K562 (cell line): Measurements from ENCODE around the gene ZNF516. TPM values are rescaled to one million over a fixed set of nuclear protein-coding genes. Genes with fewer than 3 reads are reported as not detected.
A peak's percentile ranks its signal among the peaks of the same experiment; 100 is the strongest.

Experiments used
- ATAC-seq: fragments of 200-7000 bp; cut with Tn5 transposase; 3 replicates; pipeline ENCODE4 v1.9.1; 2020; ENCODE audit warnings: moderate library complexity
- BruUV-seq: library from RNA; stranded (reverse); fragments of 400-500 nt; replicated peaks from 2 replicates; lab custom pipeline; 2021; lab: Mats Ljungman, UMichigan
- CTCF ChIA-PET: fragments of 300-600 bp; formaldehyde crosslinking; extraction: SDS; loops from one replicate; lab custom pipeline; 2021; ENCODE audit warnings: low intra/inter-chr PET ratio; lab: Yijun Ruan, JAX
- POLR2A ChIA-PET: fragments of 300-600, 350-650 bp; sonication (Branson Sonifier 250); formaldehyde crosslinking; extraction: SDS; loops from one replicate; lab custom pipeline; 2021; ENCODE audit warnings: antibody characterized with exemption, inconsistent platforms; lab: Yijun Ruan, JAX
- DNase-seq, 4 experiments: peaks; one replicate each; pipeline versions ENCODE4 v3.0.0 to v3.0.0-alpha.2; 2011 to 2018; ENCODE audit warnings: low spot score in 3 of 4, mixed read lengths in 3 of 4; ENCODE audit errors: extremely low read depth in 1 of 4
- FAIRE-seq: peaks from 2 replicates; lab custom pipeline; 2011; peaks lifted over from hg19 to GRCh38; lab: Jason Lieb, UNC
- H2AFZ ChIP-seq: 2 replicates; pipeline ENCODE4 v1.6.0; 2011; ENCODE audit warnings: low read depth, low read length, control low read depth, inconsistent platforms
- H3K27ac ChIP-seq: fragments of 200-600 bp; 3 replicates; pipeline ENCODE4 v1.8.0; 2011; ENCODE audit warnings: low read depth, mild to moderate bottlenecking, control low read depth, inconsistent platforms, low read length, moderate library complexity, mixed read lengths; ENCODE audit errors: extremely low read depth
- H3K27me3 ChIP-seq, 2 experiments: fragments of 300-600 bp in 1 of 2; 2 replicates in 1 of 2; 3 replicates in 1 of 2; pipeline versions ENCODE4 v1.6.0 to v1.8.0; 2011; ENCODE audit warnings: inconsistent platforms in 2 of 2, low read length in 2 of 2, mild to moderate bottlenecking in 1 of 2, mixed read lengths in 1 of 2, moderate library complexity in 1 of 2; ENCODE audit not compliant: control insufficient read depth in 2 of 2, insufficient read depth in 2 of 2
- H3K36me3 ChIP-seq: fragments of 300-600 bp; 3 replicates; pipeline ENCODE4 v1.8.0; 2011; ENCODE audit warnings: mild to moderate bottlenecking, low read length, inconsistent platforms; ENCODE audit not compliant: control insufficient read depth, insufficient read depth
- H3K4me1 ChIP-seq, 2 experiments: fragments of 200-600 bp in 1 of 2; replicated peaks in 1 of 2; 2 replicates in 1 of 2; 3 replicates in 1 of 2; pipeline versions ENCODE4 v1.5.1 to v1.8.0; 2011; ENCODE audit warnings: inconsistent platforms in 2 of 2, low read length in 2 of 2, mild to moderate bottlenecking in 1 of 2, mixed read lengths in 1 of 2, moderate library complexity in 1 of 2; ENCODE audit not compliant: control insufficient read depth in 2 of 2, insufficient read depth in 2 of 2
- H3K4me2 ChIP-seq: 2 replicates; pipeline ENCODE4 v1.6.1; 2011; ENCODE audit warnings: low read length, control low read depth, inconsistent platforms, mixed read lengths; ENCODE audit not compliant: insufficient read depth
- H3K4me3 ChIP-seq: fragments of 200-600 bp; sonication (generic), shearing (Covaris generic); 2 replicates; pipeline ENCODE4 v1.5.1; 2016; ENCODE audit warnings: control low read depth, inconsistent platforms
- H3K79me2 ChIP-seq: fragments of 200-600 bp; 3 replicates; pipeline ENCODE4 v1.8.0; 2011; ENCODE audit warnings: low read length, inconsistent platforms; ENCODE audit not compliant: control insufficient read depth, insufficient read depth
- H3K9ac ChIP-seq, 2 experiments: 2 replicates each; pipeline versions ENCODE4 v1.6.0 to v1.6.1; 2011; ENCODE audit warnings: low read depth in 2 of 2, low read length in 2 of 2, control low read depth in 1 of 2, inconsistent platforms in 1 of 2, mild to moderate bottlenecking in 1 of 2, mixed read lengths in 1 of 2; ENCODE audit not compliant: insufficient read depth in 1 of 2
- H3K9me1 ChIP-seq: one replicate; pipeline ENCODE4 v1.6.0; 2011; ENCODE audit warnings: inconsistent platforms, mild to moderate bottlenecking, low read length, moderate library complexity; ENCODE audit not compliant: control insufficient read depth, insufficient read depth
- H3K9me3 ChIP-seq: replicated peaks from 2 replicates; pipeline ENCODE4 v1.5.1; 2011; ENCODE audit warnings: low read depth, low read length, inconsistent platforms; ENCODE audit not compliant: control insufficient read depth, insufficient read depth
- H4K20me1 ChIP-seq: replicated peaks from 2 replicates; pipeline ENCODE4 v1.6.1; 2011; ENCODE audit warnings: low read length, inconsistent platforms, mixed read lengths; ENCODE audit not compliant: control insufficient read depth, insufficient read depth
- ATF1 ChIP-seq, 2 experiments: fragments of 450-650 bp in 1 of 2; IDR thresholded peaks; 2 replicates each; pipeline ENCODE4 v1.6.1; 2016; ENCODE audit warnings: missing compliant biosample characterization in 1 of 2, missing genetic modification characterization in 1 of 2
- CHCHD3 ChIP-seq: fragments of 250-450 bp; sonication (Bioruptor Pico); IDR thresholded peaks from 2 replicates; pipeline ENCODE4 v2.1.2; 2022; ENCODE audit warnings: mild to moderate bottlenecking
- DACH1 ChIP-seq: fragments of 450-650 bp; IDR thresholded peaks from 2 replicates; pipeline ENCODE4 v1.6.1; 2018; ENCODE audit not compliant: partially characterized antibody
- DPF2 ChIP-seq: fragments of 450-650 bp; IDR thresholded peaks from 2 replicates; pipeline ENCODE4 v1.6.1; 2016
- GTF2E2 ChIP-seq: fragments of 200-800 bp; sonication (Bioruptor generic); IDR thresholded peaks from 2 replicates; pipeline ENCODE4 v1.6.1; 2016; ENCODE audit warnings: missing genetic modification characterization, missing compliant biosample characterization
- ZC3H8 ChIP-seq: fragments of 450-650 bp; IDR thresholded peaks from 2 replicates; pipeline ENCODE4 v1.6.1; 2017
- ZNF197 ChIP-seq: fragments of 200-800 bp; sonication (Bioruptor generic); IDR thresholded peaks from 2 replicates; pipeline ENCODE4 v1.6.1; 2016; ENCODE audit warnings: low read depth, missing genetic modification characterization, missing compliant biosample characterization
- WGBS: fragments of 100-300 bp; shearing (Covaris generic); methylation state at CpG from one replicate; pipeline ENCODE4 v1.1.6; 2016; ENCODE audit warnings: low coverage, mixed read lengths; ENCODE audit not compliant: insufficient coverage; ENCODE audit errors: missing lambda C conversion rate; 5-methylcytosine and 5-hydroxymethylcytosine counted together
- in situ Hi-C: fragments of 300-500 bp; cut with MboI; formaldehyde crosslinking; loops from 4 replicates; pipeline ENCODE4 v1.15.0; 2018; ENCODE audit warnings: inconsistent platforms, mixed read lengths
- intact Hi-C: fragments of 100-400 bp; cut with micrococcal nuclease; formaldehyde crosslinking; loops from 2 replicates; pipeline ENCODE4 v1.14.2; 2022
- polyA plus RNA-seq, 8 experiments: library from polyadenylated mRNA; depleted of rRNA in 4 of 8; stranded (reverse) in 5 of 8; unstranded in 3 of 8; fragments of >200 nt; fragmentation: Nextera tagmentation in 2 of 8; fragmentation: Illumina TruSeq in 1 of 8; extraction: Ambion mirVana in 2 of 8; extraction: Trizol in 1 of 8; gene quantifications; 2 replicates each; pipeline versions ENCODE4 v1.2.1 to v1.2.3, GENCODE V29; 2011 to 2014; ENCODE audit warnings: inconsistent platforms in 1 of 8, missing spikeins in 1 of 8
- total RNA-seq, 7 experiments: library from RNA; depleted of rRNA in 6 of 7; stranded (reverse); fragments of >200 nt in 6 of 7; fragmentation: Illumina TruSeq in 2 of 7; extraction: Trizol in 2 of 7; gene quantifications; 2 replicates each; pipeline versions ENCODE4 v1.2.1 to v1.2.3, GENCODE V29; 2011 to 2021; ENCODE audit warnings: low replicate concordance in 1 of 7

Gene ZNF516
- total and polyA plus RNA-seq, 9 of the 15 experiments (the other 6 are each of a cell fraction or from before 2014, with no cell fraction given): 0.04 to 0.20 (median 0.08) TPM; not detected in 3

DNA sequence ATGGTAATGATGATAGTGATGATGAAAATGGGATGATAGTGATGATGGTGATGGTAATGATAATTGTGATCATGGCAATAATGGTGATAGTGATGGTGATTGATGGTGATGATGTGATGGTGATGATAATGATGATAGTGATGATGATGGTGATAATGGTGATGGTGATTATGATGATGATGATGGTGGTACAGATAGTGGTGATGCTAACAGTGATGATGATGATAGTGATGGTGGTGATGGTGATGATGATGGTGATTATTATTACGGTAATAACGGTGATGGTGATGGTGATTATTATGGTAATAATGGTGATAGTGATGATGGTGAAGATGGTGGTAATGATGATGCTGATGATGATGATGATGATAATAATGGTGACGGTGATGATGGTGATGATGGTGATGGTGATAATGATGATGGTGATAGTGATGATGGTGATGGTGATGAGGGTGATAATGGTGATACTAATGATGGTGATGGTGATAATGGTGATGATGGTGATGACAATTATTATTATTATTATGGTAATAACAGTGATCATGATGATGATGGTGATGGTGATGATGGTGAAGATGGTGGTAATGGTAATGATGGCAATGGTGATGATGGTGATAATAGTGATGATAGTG, 151.0 kb downstream of the ZNF516 start:
- intact Hi-C loops (loop anchor here (10.0 kb wide), 1 partner anchor 459 kb away; no protein-coding TSS in a partner anchor), in situ Hi-C loops (no loop called here)
- Histone ChIP-seq H4K20me1 (no peaks in the 10 kb centered on the region), H2AFZ (no peak overlapping the region), H3K27me3 (peaks cover 0 to 12% of the 10 kb centered on the region in 2 experiments; a peak in 2 of 5 replicates), H3K9me1 (no peaks in the 10 kb centered on the region), H3K4me2 (no peak overlapping the region), H3K27ac (no peak overlapping the region), H3K9me3 (no peaks in the 10 kb centered on the region), H3K4me3 (no peak overlapping the region)
- POLR2A ChIA-PET: no interaction called here
- no TSS peak for BruUV-seq
- TF ChIP-seq GTF2E2 (tag) (no peak), ATF1 (CRISPR knock-in tag; IDR thresholded peaks at IDR 0.05) (no peak), ATF1 (tag; IDR thresholded peaks at IDR 0.05) (0 out of 2 replicates have a peak, but pooled peaks have one; percentile 35), DPF2 (no peak), DACH1 (peak; percentile 25)
- TF ChIP-seq, all 486 proteins: peak for 2
- no peak overlapping the region for H3K9ac ChIP-seq
- H3K79me2 ChIP-seq: no peaks in the 10 kb centered on the region
- FAIRE-seq (no peak), ATAC-seq (no peak), DNase-seq (no peak)
- H3K36me3 ChIP-seq: no peaks in the 10 kb centered on the region
- no peaks in the 10 kb centered on the region for H3K4me1 ChIP-seq
- WGBS: 18% methylated on average over 3 of the region's 3 CpGs
- CTCF ChIA-PET: no interaction called here

DNA sequence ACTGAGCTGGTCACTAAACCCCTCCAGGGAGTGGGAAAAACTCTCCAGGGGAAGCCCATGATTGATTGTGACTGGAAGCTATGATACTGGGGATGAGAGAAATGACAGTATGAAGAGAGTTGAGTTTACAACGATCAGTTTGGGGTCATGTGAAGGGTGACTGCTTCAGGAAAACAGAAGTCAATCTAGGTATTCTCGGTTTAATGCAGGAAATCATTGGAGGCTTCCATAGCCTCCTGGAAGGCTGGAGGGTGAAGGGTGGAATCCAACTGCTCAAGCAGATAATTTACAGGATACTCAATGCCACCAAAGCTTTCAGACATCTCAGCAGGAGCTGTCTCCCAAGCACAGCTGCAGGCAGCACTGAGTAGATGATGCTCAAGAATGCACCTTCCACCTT, 154.6 kb downstream of the ZNF516 start:
- no peak for ATAC-seq
- Histone ChIP-seq H3K4me1 (no peaks in the 10 kb centered on the region), H3K27me3 (no peaks in the 10 kb centered on the region), H3K36me3 (no peaks in the 10 kb centered on the region), H3K9ac (no peak overlapping the region), H4K20me1 (no peaks in the 10 kb centered on the region), H3K4me3 (no peak overlapping the region), H2AFZ (no peak overlapping the region)
- FAIRE-seq: no peak
- POLR2A ChIA-PET: no interaction called here
- DNase-seq: no peak
- WGBS: 0% methylated on average over 2 of the region's 2 CpGs
- no peak for TF ChIP-seq CHCHD3 (CRISPR knock-in tag)
- no peak for TF ChIP-seq ZC3H8
- TF ChIP-seq ZNF197 (CRISPR knock-in tag): no peak
- TF ChIP-seq, all 486 proteins: peak for 0
- CTCF ChIA-PET: no interaction called here
- in situ Hi-C loops (no loop called here), intact Hi-C loops (loop anchor here (10.0 kb wide), 1 partner anchor 456 kb away; no protein-coding TSS in a partner anchor)
- no TSS peak for BruUV-seq
- no peaks in the 10 kb centered on the region for H3K79me2 ChIP-seq
- no peaks in the 10 kb centered on the region for H3K9me1 ChIP-seq
- no peak overlapping the region for H3K27ac ChIP-seq
- no peak overlapping the region for H3K4me2 ChIP-seq
- no peaks in the 10 kb centered on the region for H3K9me3 ChIP-seq
